Endothelial cell (in vitro differentiated cells): ENCODE results near the gene VAMP8. TPM values are rescaled to one million over a fixed set of nuclear protein-coding genes. Genes with fewer than 3 reads are reported as not detected.
A peak's percentile ranks its signal among the peaks of the same experiment; 100 is the strongest.

Experiments used
- DNase-seq: peaks from one replicate; pipeline ENCODE4 v3.0.0; 2021; ENCODE audit warnings: low spot score
- H3K27ac Mint-ChIP-seq: one replicate; pipeline ENCODE4 v1.8.0; 2021; ENCODE audit warnings: mixed read lengths, inconsistent platforms; ENCODE audit not compliant: unreplicated experiment
- H3K27me3 Mint-ChIP-seq: one replicate; pipeline ENCODE4 v1.8.0; 2021; ENCODE audit warnings: mild to moderate bottlenecking, moderate library complexity, mixed read lengths, inconsistent platforms; ENCODE audit not compliant: unreplicated experiment
- H3K36me3 Mint-ChIP-seq: one replicate; pipeline ENCODE4 v1.8.0; 2021; ENCODE audit warnings: mild to moderate bottlenecking, low read depth, mixed read lengths, inconsistent platforms; ENCODE audit not compliant: unreplicated experiment
- H3K4me1 Mint-ChIP-seq: one replicate; pipeline ENCODE4 v1.8.0; 2021; ENCODE audit warnings: mild to moderate bottlenecking, mixed read lengths, inconsistent platforms; ENCODE audit not compliant: unreplicated experiment
- H3K4me3 Mint-ChIP-seq: one replicate; pipeline ENCODE4 v1.8.0; 2021; ENCODE audit warnings: mild to moderate bottlenecking, mixed read lengths, inconsistent platforms; ENCODE audit not compliant: unreplicated experiment
- H3K9me3 Mint-ChIP-seq: one replicate; pipeline ENCODE4 v1.8.0; 2021; ENCODE audit warnings: mixed read lengths, inconsistent platforms; ENCODE audit not compliant: unreplicated experiment
- total RNA-seq: library from RNA; stranded (reverse); fragmentation: NEBNext Ultra II Directional; extraction: Animal tissue kit (Norgen Biotek cat#: 25700); gene quantifications from one replicate; pipeline ENCODE4 v1.2.1, GENCODE V29; 2021; ENCODE audit not compliant: unreplicated experiment
- TF ChIP-seq, protein P1 (sequence below): fragments of 200-600 bp; sonication (generic); IDR thresholded peaks from one replicate; pipeline ENCODE4 v1.5.0; 2021; ENCODE audit warnings: antibody characterized with exemption; ENCODE audit not compliant: unreplicated experiment

Gene VAMP8
- total RNA-seq, 1 donor from 2014 or later, result 225 TPM

DNA sequence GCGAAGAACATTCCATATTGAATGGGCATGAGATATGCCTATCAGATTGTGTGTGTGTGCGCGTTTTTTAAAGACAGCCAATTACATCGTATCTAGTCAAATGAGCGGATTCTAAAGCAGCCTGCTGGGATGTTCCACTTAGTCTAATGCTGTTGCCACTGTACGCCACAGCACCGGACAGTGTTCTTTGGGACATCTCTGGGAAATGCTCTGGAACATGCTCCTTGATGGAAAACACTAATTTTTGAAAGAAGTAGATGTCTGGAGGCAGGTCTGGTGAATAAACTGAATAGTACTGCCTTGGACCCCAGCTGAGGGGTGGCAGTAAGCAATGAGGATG is 28.7 kb downstream of the VAMP8 start:
- DNase-seq, result no peak
- H3K27ac Mint-ChIP-seq, result no peak overlapping the region

GRCh38 chr2:85607268-85608215 is 30.2 kb downstream of the VAMP8 start:
- peaks cover 12% of the 10 kb centered on the region for H3K27me3 Mint-ChIP-seq
- TF ChIP-seq, protein P1, sequence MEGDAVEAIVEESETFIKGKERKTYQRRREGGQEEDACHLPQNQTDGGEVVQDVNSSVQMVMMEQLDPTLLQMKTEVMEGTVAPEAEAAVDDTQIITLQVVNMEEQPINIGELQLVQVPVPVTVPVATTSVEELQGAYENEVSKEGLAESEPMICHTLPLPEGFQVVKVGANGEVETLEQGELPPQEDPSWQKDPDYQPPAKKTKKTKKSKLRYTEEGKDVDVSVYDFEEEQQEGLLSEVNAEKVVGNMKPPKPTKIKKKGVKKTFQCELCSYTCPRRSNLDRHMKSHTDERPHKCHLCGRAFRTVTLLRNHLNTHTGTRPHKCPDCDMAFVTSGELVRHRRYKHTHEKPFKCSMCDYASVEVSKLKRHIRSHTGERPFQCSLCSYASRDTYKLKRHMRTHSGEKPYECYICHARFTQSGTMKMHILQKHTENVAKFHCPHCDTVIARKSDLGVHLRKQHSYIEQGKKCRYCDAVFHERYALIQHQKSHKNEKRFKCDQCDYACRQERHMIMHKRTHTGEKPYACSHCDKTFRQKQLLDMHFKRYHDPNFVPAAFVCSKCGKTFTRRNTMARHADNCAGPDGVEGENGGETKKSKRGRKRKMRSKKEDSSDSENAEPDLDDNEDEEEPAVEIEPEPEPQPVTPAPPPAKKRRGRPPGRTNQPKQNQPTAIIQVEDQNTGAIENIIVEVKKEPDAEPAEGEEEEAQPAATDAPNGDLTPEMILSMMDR, result no peak
- H3K9me3 Mint-ChIP-seq, result no peaks in the 10 kb centered on the region
- peak overlapping the region; percentile 7 for H3K27ac Mint-ChIP-seq
- no peak for DNase-seq
- H3K4me1 Mint-ChIP-seq, result peaks cover 30% of the 10 kb centered on the region
- H3K4me3 Mint-ChIP-seq, result peak overlapping the region; percentile 56
- peaks cover 20% of the 10 kb centered on the region for H3K36me3 Mint-ChIP-seq

More for the DNA sequence above, 28.7 kb downstream of the VAMP8 start:
- Mint-ChIP-seq H3K4me1 (peaks cover 30% of the 10 kb centered on the region), H3K4me3 (peak overlapping the region; percentile 22), H3K9me3 (no peaks in the 10 kb centered on the region), H3K27me3 (peaks cover 12% of the 10 kb centered on the region), H3K36me3 (peaks cover 17% of the 10 kb centered on the region)
- TF ChIP-seq, protein P1, result no peak

- peak overlapping the region; percentile 98 for H3K27ac Mint-ChIP-seq
- peak overlapping the region; percentile 100 for H3K4me3 Mint-ChIP-seq
- H3K36me3 Mint-ChIP-seq, result peaks cover 15% of the 10 kb centered on the region
- peaks cover 10% of the 10 kb centered on the region for H3K27me3 Mint-ChIP-seq
- TF ChIP-seq, protein P1, result no peak
- H3K4me1 Mint-ChIP-seq, result peaks cover 14% of the 10 kb centered on the region
- no peak for DNase-seq
- H3K9me3 Mint-ChIP-seq, result no peaks in the 10 kb centered on the region
Measured at GRCh38 chr2:85611217-85611704, 33.9 kb downstream of the VAMP8 start.

DNA sequence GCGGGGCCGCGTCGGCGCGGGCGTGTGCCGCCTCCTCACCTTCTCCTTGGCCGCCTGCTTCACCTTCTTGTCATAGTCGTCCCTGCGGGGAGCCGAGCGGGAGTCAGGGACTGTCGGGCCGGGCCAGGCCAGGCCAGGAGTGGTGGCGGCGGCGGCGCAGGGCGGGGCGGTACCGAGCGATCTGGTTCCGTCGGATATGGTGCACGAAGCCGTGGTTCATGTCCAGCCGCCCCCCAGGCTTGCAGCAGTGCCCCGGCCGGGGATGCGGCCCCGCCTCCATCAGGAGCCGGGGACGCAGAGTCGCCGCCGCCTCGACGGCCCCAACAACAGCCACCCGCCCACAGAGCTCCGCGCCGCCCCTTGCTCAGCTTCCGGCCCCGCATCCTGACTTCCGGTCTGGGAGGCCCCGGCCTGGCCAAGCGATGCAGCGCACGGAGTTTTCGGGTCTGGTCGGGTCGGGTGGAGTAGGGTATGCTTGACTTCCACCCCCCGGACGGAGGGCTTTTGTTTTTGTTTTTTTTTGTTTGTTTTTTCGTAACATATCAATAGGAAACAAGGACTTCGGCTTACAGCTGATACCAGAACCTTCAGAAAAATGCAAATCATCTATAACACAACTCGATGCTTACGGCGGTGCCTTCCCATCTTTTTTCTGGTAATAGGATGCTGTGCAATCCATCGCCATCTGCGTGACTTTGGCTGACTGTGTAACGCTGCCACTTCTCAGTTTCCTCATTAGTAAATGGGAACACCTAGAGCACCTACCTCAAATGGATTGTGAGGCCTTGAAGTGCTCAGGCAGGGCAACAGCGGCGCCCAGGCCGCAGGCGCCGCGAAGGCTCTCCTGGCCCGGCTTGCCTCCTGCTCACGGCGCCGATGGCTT is 34.6 kb downstream of the VAMP8 start, which contains the start of gene C2orf68:
TSS of gene C2orf68 (minus strand) at position 362 of the 883 bp plus-strand sequence. CDS start at position 280, 82 bp downstream.
- Mint-ChIP-seq H3K27me3 (peaks cover 14% of the 10 kb centered on the region), H3K36me3 (peaks cover 15% of the 10 kb centered on the region)
- TF ChIP-seq, protein P1, result no peak

More for the DNA sequence above, 34.6 kb downstream of the VAMP8 start, which contains the start of gene C2orf68:
- H3K9me3 Mint-ChIP-seq, result no peaks in the 10 kb centered on the region
- peak within 1 kb of the TSS; percentile 100 for H3K4me3 Mint-ChIP-seq
- H3K27ac Mint-ChIP-seq, result peak within 1 kb of the TSS; percentile 98
- peak; percentile 90 for DNase-seq
- peaks cover 14% of the 10 kb centered on the region for H3K4me1 Mint-ChIP-seq
